Measurements from ENCODE around the gene HMCN2. TPM values are rescaled to one million over a fixed set of nuclear protein-coding genes. Genes with fewer than 3 reads are reported as not detected.

Gene HMCN2
- total RNA-seq, 1 experiment from 2014 or later, result 8.6 TPM

DNA sequence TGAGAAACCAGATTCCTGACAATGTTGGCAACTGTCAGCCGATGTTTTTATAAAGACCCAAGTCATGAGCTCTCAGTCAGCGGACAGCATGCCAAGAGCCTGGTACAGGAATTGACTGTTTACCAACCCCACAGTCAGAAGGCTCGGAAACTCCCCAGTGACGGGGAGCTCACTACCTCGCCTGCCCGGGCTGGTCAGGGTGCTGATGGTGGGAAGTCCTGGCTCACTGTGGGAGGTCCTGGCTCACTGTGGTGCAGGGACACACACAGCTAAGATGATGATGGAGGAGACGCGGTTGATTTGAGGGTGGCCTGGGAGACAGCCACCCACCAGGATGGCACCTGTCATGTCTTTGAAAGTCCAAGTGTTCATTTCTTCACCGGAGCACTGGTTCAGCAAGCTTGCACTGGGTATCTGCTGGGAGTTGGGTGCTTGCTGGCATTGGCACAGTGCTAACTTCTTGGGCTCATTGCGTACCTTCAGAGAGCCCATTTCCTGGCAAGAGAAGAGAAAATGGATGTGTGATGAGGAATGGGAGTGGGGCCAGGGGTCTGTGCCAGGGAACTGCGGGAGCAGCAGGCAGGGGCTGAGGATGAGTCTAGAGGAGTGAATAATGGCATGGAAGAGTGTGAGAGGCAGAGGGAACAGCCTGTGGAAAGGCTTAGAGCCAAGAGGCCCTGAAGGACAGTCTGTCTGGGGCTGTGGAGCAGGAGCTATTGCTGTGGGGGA is 194.5 kb downstream of the HMCN2 start:
- Histone ChIP-seq H2BK20ac (ENCODE audit: low read depth, low read length, poor library complexity, severe bottlenecking) (no peak overlapping the region), H2AK5ac (ENCODE audit: insufficient read length, low read length) (no peak overlapping the region), H3K23me2 (ENCODE audit: insufficient read length, low read depth, low read length, poor library complexity, severe bottlenecking) (no peaks in the 10 kb centered on the region), H3K18ac (ENCODE audit: insufficient read length, low read depth, low read length) (no peak overlapping the region), H2BK120ac (ENCODE audit: low read depth, low read length, poor library complexity, severe bottlenecking) (no peak overlapping the region), H2BK5ac (ENCODE audit: insufficient read length, low read length) (no peak overlapping the region), H3K79me1 (ENCODE audit: insufficient read depth, low read depth, low read length, poor library complexity, severe bottlenecking) (no peaks in the 10 kb centered on the region), H4K20me1 (ENCODE audit: control insufficient read depth, insufficient read depth, insufficient read length) (no peaks in the 10 kb centered on the region), H2AFZ (ENCODE audit: low read length) (no peak overlapping the region), H2BK12ac (ENCODE audit: insufficient read length, low read depth, low read length) (no peak overlapping the region), H3K27ac (ENCODE audit: insufficient read length, low read depth, low read length) (no peak overlapping the region), H3K4me1 (ENCODE audit: insufficient read depth, low read length) (no peaks in the 10 kb centered on the region), H4K8ac (replicated peaks; ENCODE audit: insufficient read length, low read depth, low read length) (no peak overlapping the region), H4K91ac (ENCODE audit: insufficient read length, low read depth, low read length) (no peak overlapping the region), H3K9me3 (ENCODE audit: control insufficient read depth, low read depth, low read length) (no peaks in the 10 kb centered on the region), H4K5ac (ENCODE audit: insufficient read length, low read depth, low read length) (no peak overlapping the region), H3K14ac (ENCODE audit: insufficient read depth, low read length) (no peak overlapping the region), H3T11ph (ENCODE audit: low read length) (no peak overlapping the region), H3K27me3 (ENCODE audit: insufficient read depth, low read length) (no peaks in the 10 kb centered on the region), H3K4me2 (ENCODE audit: insufficient read depth, insufficient read length, low read length) (no peak overlapping the region), H3K4ac (ENCODE audit: low read depth, low read length) (no peak overlapping the region), H3K23ac (ENCODE audit: insufficient read length, low read depth, low read length) (no peak overlapping the region), H3K79me2 (ENCODE audit: insufficient read depth, low read length) (no peaks in the 10 kb centered on the region), H2BK15ac (ENCODE audit: low read depth, low read length) (no peak overlapping the region), H3K56ac (ENCODE audit: insufficient read length, low read depth, low read length) (no peak overlapping the region), H3K9ac (ENCODE audit: extremely low read depth, insufficient read length, low read length) (no peak overlapping the region)
- TF ChIP-seq, protein P1, sequence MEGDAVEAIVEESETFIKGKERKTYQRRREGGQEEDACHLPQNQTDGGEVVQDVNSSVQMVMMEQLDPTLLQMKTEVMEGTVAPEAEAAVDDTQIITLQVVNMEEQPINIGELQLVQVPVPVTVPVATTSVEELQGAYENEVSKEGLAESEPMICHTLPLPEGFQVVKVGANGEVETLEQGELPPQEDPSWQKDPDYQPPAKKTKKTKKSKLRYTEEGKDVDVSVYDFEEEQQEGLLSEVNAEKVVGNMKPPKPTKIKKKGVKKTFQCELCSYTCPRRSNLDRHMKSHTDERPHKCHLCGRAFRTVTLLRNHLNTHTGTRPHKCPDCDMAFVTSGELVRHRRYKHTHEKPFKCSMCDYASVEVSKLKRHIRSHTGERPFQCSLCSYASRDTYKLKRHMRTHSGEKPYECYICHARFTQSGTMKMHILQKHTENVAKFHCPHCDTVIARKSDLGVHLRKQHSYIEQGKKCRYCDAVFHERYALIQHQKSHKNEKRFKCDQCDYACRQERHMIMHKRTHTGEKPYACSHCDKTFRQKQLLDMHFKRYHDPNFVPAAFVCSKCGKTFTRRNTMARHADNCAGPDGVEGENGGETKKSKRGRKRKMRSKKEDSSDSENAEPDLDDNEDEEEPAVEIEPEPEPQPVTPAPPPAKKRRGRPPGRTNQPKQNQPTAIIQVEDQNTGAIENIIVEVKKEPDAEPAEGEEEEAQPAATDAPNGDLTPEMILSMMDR (conservative IDR thresholded peaks at IDR 0.05), result no peak
- Mint-ChIP-seq H3K36me3 (ENCODE audit: insufficient read depth in 1 of 3, low read depth in 3 of 3) (peaks cover 3 to 11% (median 6%) of the 10 kb centered on the region in 3 experiments; a peak in 5 of 7 replicates), H3K27me3 (ENCODE audit: low read depth) (no peaks in the 10 kb centered on the region), H3K4me3 (no peak overlapping the region), H3K9me3 (no peaks in the 10 kb centered on the region), H3K4me1 (no peaks in the 10 kb centered on the region), H3K27ac (peak overlapping the region in 1 of 3 experiments; percentile 60; a peak in 1 of 7 replicates)
- no CpG with 5 or more reads among the region's 11 CpGs for WGBS (ENCODE audit: extremely low coverage, insufficient read length, low lambda C conversion rate)
- DNase-seq, result no peak

All from H9 (cell line).